Ishikawa (cell line): ENCODE data around the gene MPLKIP.

ENCODE experiments used
- CEBPB ChIP-seq: IDR thresholded peaks from 2 replicates; pipeline ENCODE4 v1.6.1; 2012
- CREB1 ChIP-seq: IDR thresholded peaks from 2 replicates; pipeline ENCODE4 v1.6.1; 2012; ENCODE audit warnings: low read depth
- EGR1 ChIP-seq: IDR thresholded peaks from 2 replicates; pipeline ENCODE4 v1.6.1; 2012
- EP300 ChIP-seq: IDR thresholded peaks from 2 replicates; pipeline ENCODE4 v1.6.1; 2012; ENCODE audit warnings: borderline replicate concordance
- FOXM1 ChIP-seq: IDR thresholded peaks from 2 replicates; pipeline ENCODE4 v1.6.1; 2012; ENCODE audit warnings: low read depth, borderline replicate concordance
- MAX ChIP-seq: IDR thresholded peaks from 2 replicates; pipeline ENCODE4 v1.6.1; 2012
- NFIC ChIP-seq: IDR thresholded peaks from 2 replicates; pipeline ENCODE4 v1.6.1; 2012
- RAD21 ChIP-seq: IDR thresholded peaks from 2 replicates; pipeline ENCODE4 v1.6.1; 2012; ENCODE audit warnings: low read depth
- REST ChIP-seq: IDR thresholded peaks from 2 replicates; pipeline ENCODE4 v1.6.1; 2012; ENCODE audit warnings: low read depth, mild to moderate bottlenecking
- TAF1 ChIP-seq: IDR thresholded peaks from 2 replicates; pipeline ENCODE4 v1.6.1; 2012; ENCODE audit warnings: low read depth, mild to moderate bottlenecking
- TCF12 ChIP-seq: IDR thresholded peaks from 2 replicates; pipeline ENCODE4 v1.6.1; 2012; ENCODE audit warnings: low read depth
- TEAD4 ChIP-seq: IDR thresholded peaks from 2 replicates; pipeline ENCODE4 v1.6.1; 2012
- USF1 ChIP-seq: IDR thresholded peaks from 2 replicates; pipeline ENCODE4 v1.6.1; 2012
- YY1 ChIP-seq: IDR thresholded peaks from 2 replicates; pipeline ENCODE4 v1.6.1; 2012; ENCODE audit warnings: low read depth
- ZBTB7A ChIP-seq: IDR thresholded peaks from 2 replicates; pipeline ENCODE4 v1.6.1; 2012; ENCODE audit warnings: low read depth

The MPLKIP gene

GRCh38 chr7:40099837-40100236 is 34.6 kb downstream of the MPLKIP start:
- no peak for TF ChIP-seq MAX
- TF ChIP-seq FOXM1, result no peak
- no peak for TF ChIP-seq REST
- TF ChIP-seq EP300, result no peak
- no peak for TF ChIP-seq CREB1
- no peak for TF ChIP-seq RAD21
- TF ChIP-seq TCF12, result no peak
- TF ChIP-seq TEAD4, result no peak
- no peak for TF ChIP-seq CEBPB
- no peak for TF ChIP-seq ZBTB7A
- no peak for TF ChIP-seq NFIC
- TF ChIP-seq YY1, result no peak
- no peak for TF ChIP-seq EGR1

GRCh38 chr7:40098810-40099209 is 35.6 kb downstream of the MPLKIP start:
- no peak for TF ChIP-seq CREB1
- TF ChIP-seq EP300, result no peak
- no peak for TF ChIP-seq TAF1
- no peak for TF ChIP-seq TEAD4
- no peak for TF ChIP-seq EGR1
- TF ChIP-seq NFIC, result no peak
- TF ChIP-seq CEBPB, result no peak
- no peak for TF ChIP-seq RAD21
- TF ChIP-seq MAX, result no peak
- no peak for TF ChIP-seq TCF12
- no peak for TF ChIP-seq REST
- TF ChIP-seq ZBTB7A, result no peak
- no peak for TF ChIP-seq FOXM1
- TF ChIP-seq YY1, result no peak

- TF ChIP-seq TCF12 (no peak), USF1 (no peak), REST (no peak), MAX (no peak), EP300 (no peak), EGR1 (no peak), TAF1 (no peak), RAD21 (no peak), NFIC (no peak), FOXM1 (no peak), CREB1 (no peak), YY1 (no peak), CEBPB (no peak), TEAD4 (no peak), ZBTB7A (no peak)
Observed at GRCh38 chr7:40097728-40098127, 36.7 kb downstream of the MPLKIP start.

GRCh38 chr7:40095695-40096327 is 38.6 kb downstream of the MPLKIP start:
- no peak for TF ChIP-seq TCF12
- no peak for TF ChIP-seq CREB1
- TF ChIP-seq YY1, result no peak
- no peak for TF ChIP-seq REST
